HPDE6-E6E7 (cell line): ENCODE results near the gene CRHR1.

Experiments
- DNase-seq: peaks from one replicate; pipeline ENCODE4 v3.0.0; 2011; ENCODE audit warnings: missing footprints; ENCODE audit errors: extremely low spot score

CRHR1 gene

GRCh38 chr17:45758544-45758943 lies 25.6 kb upstream of the CRHR1 start:
- no peak for DNase-seq

- no peak for DNase-seq
These were observed 24.4 kb upstream of the CRHR1 start for GRCh38 chr17:45759761-45760160.

- no peak for DNase-seq
These were observed 22.1 kb upstream of the CRHR1 start for GRCh38 chr17:45761957-45762565.

GRCh38 chr17:45763182-45763581 lies 20.9 kb upstream of the CRHR1 start:
- DNase-seq, result no peak

- DNase-seq, result no peak
These were observed 19.6 kb upstream of the CRHR1 start for GRCh38 chr17:45764479-45764878.

GRCh38 chr17:45768000-45768399 lies 16.1 kb upstream of the CRHR1 start:
- DNase-seq, result no peak

- DNase-seq, result no peak
These were observed 13.4 kb upstream of the CRHR1 start for GRCh38 chr17:45770632-45771270.

GRCh38 chr17:45771271-45771959 lies 12.7 kb upstream of the CRHR1 start:
- no peak for DNase-seq

GRCh38 chr17:45775148-45775547 lies 9.0 kb upstream of the CRHR1 start:
- no peak for DNase-seq

GRCh38 chr17:45775576-45776011 lies 8.5 kb upstream of the CRHR1 start:
- no peak for DNase-seq

- no peak for DNase-seq
These were observed 7.2 kb upstream of the CRHR1 start for GRCh38 chr17:45776896-45777295.

- DNase-seq, result no peak
These were observed 6.7 kb upstream of the CRHR1 start for GRCh38 chr17:45777388-45777787.

GRCh38 chr17:45780921-45781320 lies 3.2 kb upstream of the CRHR1 start:
- no peak for DNase-seq

GRCh38 chr17:45782889-45783592 lies 1.1 kb upstream of the CRHR1 start:
- DNase-seq, result no peak

- no peak for DNase-seq
These were observed 377 bp upstream of the CRHR1 start for GRCh38 chr17:45783593-45784292.

GRCh38 chr17:45784741-45785479 lies 790 bp downstream of the CRHR1 start:
- DNase-seq, result no peak

GRCh38 chr17:45785480-45786193 lies 1.5 kb downstream of the CRHR1 start:
- no peak for DNase-seq

- no peak for DNase-seq
These were observed 2.2 kb downstream of the CRHR1 start for GRCh38 chr17:45786349-45786748.

GRCh38 chr17:45787044-45787443 lies 2.9 kb downstream of the CRHR1 start:
- no peak for DNase-seq

- no peak for DNase-seq
These were observed 3.5 kb downstream of the CRHR1 start for GRCh38 chr17:45787656-45788055.

- no peak for DNase-seq
These were observed 3.9 kb downstream of the CRHR1 start for GRCh38 chr17:45788057-45788456.
